Gastrocnemius medialis (tissue), 4 donors: ENCODE measurements around the gene DPPA3. TPM values are rescaled to one million over a fixed set of nuclear protein-coding genes. Genes with fewer than 3 reads are reported as not detected.
"Not testable (repeated sequence)": the region's sequence is repeated elsewhere in the genome, so short reads cannot be mapped to it uniquely, and the experiment has no call there.

ENCODE experiments used
- ATAC-seq, 2 donors: fragments of 150-250 bp; one replicate each; pipeline ENCODE4 v1.9.1; 2016
- DNase-seq, 2 donors: peaks; one replicate each; pipeline ENCODE4 v3.0.0-alpha.2; 2019
- H3K27ac ChIP-seq, 4 donors: fragments of 200-600 bp; sonication (generic); 1 replicate in 1 of 4; 2 replicates in 3 of 4; pipeline ENCODE4 v1.5.1; 2016 to 2018; ENCODE audit warnings: mild to moderate bottlenecking in 2 of 4, moderate library complexity in 1 of 4
- H3K27me3 ChIP-seq, 3 donors: fragments of 200-600 bp; sonication (generic) in 2 of 3; 1 replicate in 1 of 3; 2 replicates in 2 of 3; pipeline versions ENCODE4 v1.5.1 to v1.6.0; 2016 to 2019; ENCODE audit warnings: mild to moderate bottlenecking in 1 of 3, moderate library complexity in 1 of 3
- H3K36me3 ChIP-seq, 2 donors: fragments of 200-600 bp; sonication (generic) in 1 of 2; one replicate each; pipeline ENCODE4 v1.5.1; 2017 to 2018
- H3K4me1 ChIP-seq, 2 donors: fragments of 200-600 bp; sonication (generic) in 1 of 2; one replicate each; pipeline ENCODE4 v1.5.1; 2016 to 2017; ENCODE audit warnings: mild to moderate bottlenecking in 2 of 2
- H3K4me3 ChIP-seq, 4 donors: fragments of 200-600 bp; sonication (generic) in 3 of 4; 1 replicate in 1 of 4; 2 replicates in 3 of 4; pipeline ENCODE4 v1.5.1; 2016 to 2019; ENCODE audit warnings: mild to moderate bottlenecking in 2 of 4
- H3K9me3 ChIP-seq, 3 donors: fragments of 200-600 bp; sonication (generic) in 2 of 3; 1 replicate in 1 of 3; 2 replicates in 2 of 3; pipeline ENCODE4 v1.5.1; 2016 to 2019
- POLR2A ChIP-seq, 2 donors: fragments of 450-650 bp; IDR thresholded peaks; one replicate each; pipeline ENCODE4 v1.6.1; 2017; ENCODE audit warnings: antibody characterized with exemption in 2 of 2, mild to moderate bottlenecking in 2 of 2, moderate library complexity in 2 of 2
- in situ Hi-C, 4 donors: fragments of 200-750 bp; cut with MboI; loops; one replicate each; pipeline versions ENCODE4 v1.15.0 to v1.8.0; 2017; ENCODE audit warnings: low sequenced_read_pairs in 4 of 4
- intact Hi-C: fragments of 100-400 bp; cut with DNase I; formaldehyde crosslinking; loops from one replicate; pipeline ENCODE4 v1.15.1; 2023; ENCODE audit warnings: low total_unique reads
- total RNA-seq, 4 donors: library from RNA; depleted of rRNA; stranded (reverse); fragments of >200 nt; gene quantifications; one replicate each; pipeline versions ENCODE4 v1.1.0 to v1.2.3, GENCODE V29; 2016
- TF ChIP-seq, protein P1 (sequence below), 5 experiments: fragments of 450-650 bp in 3 of 5; fragments of 200-600 bp in 2 of 5; sonication (generic) in 2 of 5; IDR thresholded peaks in 4 of 5; conservative IDR thresholded peaks in 1 of 5; 1 replicate in 4 of 5; 2 replicates in 1 of 5; pipeline ENCODE4 v1.5.1; 2016 to 2019; ENCODE audit warnings: antibody characterized with exemption in 5 of 5, mild to moderate bottlenecking in 3 of 5, moderate library complexity in 3 of 5

DPPA3 gene
- total RNA-seq, 4 donors from 2014 or later: not detected

DNA sequence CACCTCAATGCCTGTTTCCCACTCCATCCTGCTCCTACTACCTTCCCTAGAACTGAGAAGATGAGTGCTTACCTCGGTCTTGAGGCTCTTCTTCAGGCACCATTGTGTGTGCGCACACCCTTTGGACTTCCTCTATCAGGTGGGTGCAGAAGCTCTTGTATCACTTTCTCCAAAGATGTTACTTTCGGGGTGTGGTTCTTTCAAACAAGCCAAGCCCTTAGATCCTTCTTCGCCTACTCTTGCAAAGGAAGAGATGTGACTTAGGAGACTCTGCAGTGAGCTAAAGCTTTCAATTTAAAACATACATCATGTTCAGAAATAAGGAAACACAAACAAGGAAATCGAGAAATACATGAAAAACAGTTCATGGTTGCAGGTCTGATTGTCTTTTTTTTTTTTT lies 36.0 kb downstream of the DPPA3 start, which contains the start of gene CLEC4C:
TSS of gene CLEC4C (minus strand) at position 130 of the 400 bp plus-strand sequence. CDS start at position 103, 27 bp downstream.
- intact Hi-C loops: no loop called here
- TF ChIP-seq POLR2A (IDR thresholded peaks at IDR 0.05): no peak
- H3K9me3 ChIP-seq: no peaks in the 10 kb centered on the region
- no peaks in the 10 kb centered on the region for H3K36me3 ChIP-seq
- no peak within 1 kb of the TSS for H3K27ac ChIP-seq
- in situ Hi-C loops: no loop called here
- DNase-seq (no peak), ATAC-seq (no peak)
- no peaks in the 10 kb centered on the region for H3K27me3 ChIP-seq
- H3K4me1 ChIP-seq: no peaks in the 10 kb centered on the region
- no peak within 1 kb of the TSS for H3K4me3 ChIP-seq

DNA sequence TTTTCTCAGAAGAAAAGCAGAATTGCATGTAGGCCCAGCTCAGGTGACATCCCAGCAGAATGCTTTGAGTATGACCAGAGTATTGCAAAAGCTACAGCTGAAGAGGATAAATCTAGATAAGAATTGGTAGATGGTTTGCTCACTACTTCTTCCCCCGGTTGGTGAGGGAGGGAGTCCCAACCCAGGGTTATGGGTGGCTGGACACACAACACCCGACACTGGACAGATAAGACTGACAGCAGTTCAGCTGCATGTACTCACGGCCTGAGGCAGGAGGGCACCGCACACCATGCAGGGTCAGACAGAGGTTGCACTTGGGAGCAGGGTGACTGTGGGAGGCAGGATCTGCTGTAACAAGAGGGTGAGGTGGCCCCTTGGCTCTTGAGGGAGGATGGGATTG lies 37.6 kb downstream of the DPPA3 start:
- no peak overlapping the region for H3K27ac ChIP-seq
- H3K27me3 ChIP-seq: no peaks in the 10 kb centered on the region
- ATAC-seq (no peak), DNase-seq (no peak)
- no peaks in the 10 kb centered on the region for H3K9me3 ChIP-seq
- in situ Hi-C loops: no loop called here
- H3K4me3 ChIP-seq: no peak overlapping the region
- no peak for TF ChIP-seq POLR2A (IDR thresholded peaks at IDR 0.05)
- TF ChIP-seq, protein P1, sequence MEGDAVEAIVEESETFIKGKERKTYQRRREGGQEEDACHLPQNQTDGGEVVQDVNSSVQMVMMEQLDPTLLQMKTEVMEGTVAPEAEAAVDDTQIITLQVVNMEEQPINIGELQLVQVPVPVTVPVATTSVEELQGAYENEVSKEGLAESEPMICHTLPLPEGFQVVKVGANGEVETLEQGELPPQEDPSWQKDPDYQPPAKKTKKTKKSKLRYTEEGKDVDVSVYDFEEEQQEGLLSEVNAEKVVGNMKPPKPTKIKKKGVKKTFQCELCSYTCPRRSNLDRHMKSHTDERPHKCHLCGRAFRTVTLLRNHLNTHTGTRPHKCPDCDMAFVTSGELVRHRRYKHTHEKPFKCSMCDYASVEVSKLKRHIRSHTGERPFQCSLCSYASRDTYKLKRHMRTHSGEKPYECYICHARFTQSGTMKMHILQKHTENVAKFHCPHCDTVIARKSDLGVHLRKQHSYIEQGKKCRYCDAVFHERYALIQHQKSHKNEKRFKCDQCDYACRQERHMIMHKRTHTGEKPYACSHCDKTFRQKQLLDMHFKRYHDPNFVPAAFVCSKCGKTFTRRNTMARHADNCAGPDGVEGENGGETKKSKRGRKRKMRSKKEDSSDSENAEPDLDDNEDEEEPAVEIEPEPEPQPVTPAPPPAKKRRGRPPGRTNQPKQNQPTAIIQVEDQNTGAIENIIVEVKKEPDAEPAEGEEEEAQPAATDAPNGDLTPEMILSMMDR (IDR thresholded peaks at IDR 0.05 in 4 of 5, conservative IDR thresholded peaks at IDR 0.05 in 1 of 5): no peak
- intact Hi-C loops: no loop called here
- H3K4me1 ChIP-seq: no peaks in the 10 kb centered on the region
- no peaks in the 10 kb centered on the region for H3K36me3 ChIP-seq

DNA sequence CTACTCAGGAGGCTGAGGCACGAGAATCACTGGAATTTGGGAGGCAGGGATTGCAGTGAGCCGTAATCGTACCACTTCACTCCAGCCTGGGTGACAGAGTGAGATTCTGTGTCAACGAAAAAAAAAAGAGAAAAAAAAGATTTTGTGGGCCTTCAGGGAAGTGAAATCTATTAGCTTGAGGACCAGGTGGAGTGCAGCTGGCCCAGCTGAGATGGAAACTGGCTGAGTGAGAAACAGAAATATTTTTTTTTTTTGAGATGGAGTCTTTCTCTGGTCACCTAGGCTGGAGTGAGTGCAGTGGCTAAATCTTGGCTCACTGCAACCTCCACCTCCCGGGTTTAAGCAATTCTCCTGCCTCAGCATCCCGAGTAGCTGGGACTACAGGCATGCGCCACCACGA lies 38.2 kb downstream of the DPPA3 start:
- intact Hi-C loops: no loop called here

GRCh38 chr12:7750350-7750749 lies 39.1 kb downstream of the DPPA3 start:
- ATAC-seq: no peak
- intact Hi-C loops (no loop called here), in situ Hi-C loops (no loop called here)
- no peak for TF ChIP-seq POLR2A (IDR thresholded peaks at IDR 0.05)
- TF ChIP-seq, protein P1 (IDR thresholded peaks at IDR 0.05 in 4 of 5, conservative IDR thresholded peaks at IDR 0.05 in 1 of 5): no peak
- no peak for DNase-seq
- H3K36me3 ChIP-seq: no peaks in the 10 kb centered on the region
- no peak overlapping the region for H3K27ac ChIP-seq
- H3K4me1 ChIP-seq: no peaks in the 10 kb centered on the region
- H3K27me3 ChIP-seq: no peaks in the 10 kb centered on the region
- H3K4me3 ChIP-seq: no peak overlapping the region
- H3K9me3 ChIP-seq: no peaks in the 10 kb centered on the region

More for the DNA sequence above, 38.2 kb downstream of the DPPA3 start:
- in situ Hi-C loops: no loop called here
- Histone ChIP-seq H3K4me1 (no peaks in the 10 kb centered on the region), H3K4me3 (no peak overlapping the region), H3K36me3 (no peaks in the 10 kb centered on the region), H3K27ac (no peak overlapping the region), H3K9me3 (no peaks in the 10 kb centered on the region), H3K27me3 (no peaks in the 10 kb centered on the region)
- ATAC-seq (no peak), DNase-seq (no peak)
- no peak for TF ChIP-seq POLR2A (IDR thresholded peaks at IDR 0.05)
- TF ChIP-seq, protein P1 (IDR thresholded peaks at IDR 0.05 in 4 of 5, conservative IDR thresholded peaks at IDR 0.05 in 1 of 5): no peak

DNA sequence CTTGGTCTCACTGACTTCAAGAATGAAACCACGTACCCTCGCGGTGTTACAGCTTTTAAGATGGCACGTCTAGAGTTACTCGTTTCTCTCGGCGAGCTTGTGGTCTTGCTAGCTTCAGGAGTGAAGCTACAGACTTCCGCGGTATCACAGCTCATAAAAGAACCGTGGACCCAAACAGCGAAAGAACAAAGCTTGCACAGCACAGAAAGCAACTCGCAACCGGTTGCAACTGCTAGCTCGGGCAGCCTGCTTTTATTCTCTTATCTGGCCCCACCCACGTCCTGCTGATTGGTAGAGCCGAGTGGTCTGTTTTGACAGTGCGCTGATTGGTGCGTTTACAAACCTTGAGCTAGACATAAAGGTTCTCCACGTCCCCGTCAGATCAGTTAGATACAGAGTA lies 40.2 kb downstream of the DPPA3 start:
- H3K4me1 ChIP-seq: no peaks in the 10 kb centered on the region

DNA sequence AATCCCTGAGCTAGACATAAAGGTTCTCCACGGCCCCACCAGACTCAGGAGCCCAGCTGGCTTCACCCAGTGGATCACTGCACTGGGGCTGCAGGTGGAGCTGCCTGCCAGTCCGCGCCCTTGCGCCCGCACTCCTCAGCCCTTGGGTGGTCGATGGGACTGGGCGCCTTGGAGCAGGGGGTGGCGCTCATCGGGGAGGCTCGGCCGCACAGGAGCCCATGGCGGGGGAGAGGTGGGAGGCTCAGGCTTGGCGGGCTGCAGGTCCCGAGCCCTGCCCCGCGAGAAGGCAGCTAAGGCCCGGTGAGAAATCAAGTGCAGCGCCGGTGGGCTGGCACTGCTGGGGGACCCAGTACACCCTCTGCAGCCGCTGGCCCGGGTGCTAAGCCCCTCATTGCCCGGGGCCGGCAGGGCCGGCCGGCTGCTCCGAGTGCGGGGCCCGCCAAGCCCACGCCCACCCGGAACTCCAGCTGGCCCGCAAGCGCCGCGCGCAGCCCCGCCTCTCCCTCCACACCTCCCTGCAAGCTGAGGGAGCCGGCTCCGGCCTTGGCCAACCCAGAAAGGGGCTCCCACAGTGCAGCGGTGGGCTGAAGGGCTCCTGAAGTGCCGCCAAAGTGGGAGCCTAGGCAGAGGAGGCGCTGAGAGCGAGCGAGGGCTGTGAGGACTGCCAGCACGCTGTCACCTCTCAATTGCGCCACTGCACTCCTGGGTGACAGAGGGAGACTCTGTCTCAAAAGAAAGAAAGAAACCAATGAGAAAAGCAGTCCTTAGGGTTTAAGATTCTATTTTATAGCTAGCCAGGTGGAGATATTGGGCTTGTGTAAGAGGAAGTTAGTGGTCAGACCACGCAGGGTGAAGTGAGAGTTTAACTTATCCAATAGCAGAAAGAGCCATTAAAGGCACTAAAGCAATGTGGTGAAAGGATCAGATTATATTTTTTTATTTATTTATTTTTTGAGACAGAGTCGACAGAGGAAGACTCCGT lies 41.0 kb downstream of the DPPA3 start:
- in situ Hi-C loops, H3K4me1 ChIP-seq, ATAC-seq: not testable (repeated sequence)

More for the DNA sequence above, 40.2 kb downstream of the DPPA3 start:
- in situ Hi-C loops (no loop called here), intact Hi-C loops (no loop called here)
- Histone ChIP-seq H3K4me3 (no peak overlapping the region), H3K27ac (no peak overlapping the region), H3K9me3 (no peaks in the 10 kb centered on the region), H3K27me3 (no peaks in the 10 kb centered on the region), H3K36me3 (no peaks in the 10 kb centered on the region)
- TF ChIP-seq, protein P1 (IDR thresholded peaks at IDR 0.05 in 4 of 5, conservative IDR thresholded peaks at IDR 0.05 in 1 of 5): no peak
- no peak for TF ChIP-seq POLR2A (IDR thresholded peaks at IDR 0.05)
- ATAC-seq (no peak), DNase-seq (no peak)

DNA sequence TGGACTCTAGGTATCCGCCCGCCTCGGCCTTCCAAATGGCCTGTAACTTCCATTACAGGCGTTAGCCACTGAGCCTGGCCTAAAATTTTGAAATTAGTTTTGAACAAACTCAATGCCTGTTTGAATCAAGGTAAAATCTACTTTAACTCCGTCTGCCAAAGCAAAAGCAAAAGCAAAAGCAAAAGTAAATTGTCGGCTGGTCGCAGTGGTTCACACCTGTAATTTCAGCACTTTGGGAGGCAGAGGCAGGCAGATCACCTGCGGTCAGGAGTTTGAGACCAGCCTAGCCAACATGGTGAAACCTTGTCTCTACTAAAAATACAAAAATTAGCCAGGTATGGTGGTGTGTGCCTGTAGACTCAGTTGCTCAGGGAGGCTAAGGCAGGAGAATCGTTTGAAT lies 44.4 kb downstream of the DPPA3 start:
- H3K4me1 ChIP-seq, H3K27ac ChIP-seq, H3K4me3 ChIP-seq, H3K36me3 ChIP-seq, intact Hi-C loops, DNase-seq, H3K27me3 ChIP-seq, ATAC-seq, in situ Hi-C loops, H3K9me3 ChIP-seq: not testable (repeated sequence)

More for the DNA sequence above, 41.0 kb downstream of the DPPA3 start:
- H3K36me3 ChIP-seq, H3K27ac ChIP-seq, H3K4me3 ChIP-seq, DNase-seq, intact Hi-C loops, H3K27me3 ChIP-seq, H3K9me3 ChIP-seq: not testable (repeated sequence)
